MM.1S (cell line): ENCODE data around the gene WDR45B.

Source experiments
- DNase-seq: peaks from one replicate; pipeline ENCODE4 v3.0.0-alpha.2; 2015
- H2AFZ ChIP-seq: fragments of 300-600 bp; sonication (generic); 2 replicates; pipeline ENCODE4 v1.6.0; 2016; ENCODE audit warnings: antibody characterized with exemption, low read length
- H3F3A ChIP-seq: fragments of 300-600 bp; sonication (generic); 2 replicates; pipeline ENCODE4 v1.6.1; 2016; ENCODE audit warnings: mild to moderate bottlenecking, antibody characterized with exemption, low read length, moderate library complexity, mixed read lengths; ENCODE audit not compliant: insufficient read depth
- H3K27ac ChIP-seq: fragments of 300-600 bp; sonication (generic); 2 replicates; pipeline ENCODE4 v1.5.1; 2016; ENCODE audit warnings: mild to moderate bottlenecking, low read length
- H3K27me3 ChIP-seq: fragments of 300-600 bp; sonication (generic); replicated peaks from 2 replicates; pipeline ENCODE4 v1.6.0; 2016; ENCODE audit warnings: low read length; ENCODE audit not compliant: insufficient read depth
- H3K36me3 ChIP-seq: fragments of 300-600 bp; sonication (generic); replicated peaks from 2 replicates; pipeline ENCODE4 v1.6.1; 2016; ENCODE audit warnings: mild to moderate bottlenecking, low read length, mixed read lengths; ENCODE audit not compliant: insufficient read depth
- H3K4me1 ChIP-seq: fragments of 300-600 bp; sonication (generic); 2 replicates; pipeline ENCODE4 v1.6.1; 2016; ENCODE audit warnings: low read length, mixed read lengths
- H3K4me2 ChIP-seq: fragments of 300-600 bp; sonication (generic); 2 replicates; pipeline ENCODE4 v1.6.0; 2016; ENCODE audit warnings: low read depth, low read length
- H3K4me3 ChIP-seq: fragments of 300-600 bp; sonication (generic); 2 replicates; pipeline ENCODE4 v1.5.1; 2016; ENCODE audit warnings: low read length, mixed read lengths
- H3K79me2 ChIP-seq: fragments of 300-600 bp; sonication (generic); 2 replicates; pipeline ENCODE4 v1.6.1; 2016; ENCODE audit warnings: mixed run types, low read length, mixed read lengths
- H3K9ac ChIP-seq: fragments of 300-600 bp; sonication (generic); 2 replicates; pipeline ENCODE4 v1.6.1; 2016; ENCODE audit warnings: low read length, mixed read lengths
- H3K9me2 ChIP-seq: fragments of 300-600 bp; sonication (generic); replicated peaks from 2 replicates; pipeline ENCODE4 v1.6.1; 2016; ENCODE audit warnings: mild to moderate bottlenecking, low read length, mixed read lengths; ENCODE audit not compliant: insufficient read depth
- H3K9me3 ChIP-seq: fragments of 300-600 bp; sonication (generic); replicated peaks from 2 replicates; pipeline ENCODE4 v1.6.1; 2016; ENCODE audit warnings: mild to moderate bottlenecking, low read length, mixed read lengths; ENCODE audit not compliant: insufficient read depth
- H4K20me1 ChIP-seq: fragments of 300-600 bp; sonication (generic); 2 replicates; pipeline ENCODE4 v1.6.1; 2016; ENCODE audit warnings: mild to moderate bottlenecking, low read length, moderate library complexity, mixed read lengths; ENCODE audit not compliant: insufficient read depth
- EZH2 ChIP-seq: fragments of 300-600 bp; sonication (generic); optimal IDR thresholded peaks from 2 replicates; pipeline ENCODE3; 2017; ENCODE audit warnings: low read depth, mild to moderate bottlenecking, antibody characterized with exemption, low read length, mixed read lengths
- EZH2phosphoT487 ChIP-seq: fragments of 300-600 bp; sonication (generic); IDR thresholded peaks from 2 replicates; pipeline ENCODE4 v1.6.1; 2018; ENCODE audit warnings: antibody characterized with exemption, low read length
- TF ChIP-seq, protein P1 (sequence below): fragments of 300-600 bp; sonication (generic); IDR thresholded peaks from 2 replicates; pipeline ENCODE4 v1.5.1; 2016; ENCODE audit warnings: antibody characterized with exemption, low read length, mixed read lengths

WDR45B gene

DNA sequence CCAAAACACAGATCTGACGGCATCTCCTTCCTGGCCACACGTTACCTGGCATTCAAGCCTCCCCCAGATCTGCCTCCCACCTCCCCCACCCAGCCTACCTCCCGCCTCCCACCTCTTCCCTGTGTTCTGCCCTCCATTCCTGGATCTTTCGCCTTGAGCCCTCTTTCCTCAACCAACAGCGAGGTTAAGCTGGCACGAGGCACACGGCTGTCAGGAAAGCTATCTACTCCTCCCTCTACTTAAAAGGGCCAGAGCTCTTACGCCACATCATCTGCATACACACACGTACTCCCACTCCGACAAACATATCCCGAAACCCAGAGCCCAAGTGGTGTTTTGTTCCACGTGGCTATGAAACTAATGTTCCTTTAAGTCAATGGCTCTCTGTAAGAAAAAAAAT, 18.0 kb downstream of the WDR45B start:
- Histone ChIP-seq H2AFZ (no peak overlapping the region), H3K79me2 (peaks cover 49% of the 10 kb centered on the region), H3K27me3 (no peaks in the 10 kb centered on the region), H4K20me1 (0 out of 2 replicates have a peak, but pooled peaks cover 4% of the 10 kb centered on the region), H3K9ac (no peak overlapping the region), H3K4me2 (no peak overlapping the region), H3K9me3 (no peaks in the 10 kb centered on the region), H3K4me1 (no peaks in the 10 kb centered on the region), H3K36me3 (no peaks in the 10 kb centered on the region; the same call in none of the 2 replicates), H3F3A (no peaks in the 10 kb centered on the region), H3K27ac (no peak overlapping the region), H3K9me2 (no peaks in the 10 kb centered on the region), H3K4me3 (no peak overlapping the region)
- DNase-seq: no peak
- TF ChIP-seq EZH2 (no peak), EZH2phosphoT487 (no peak)
- TF ChIP-seq, protein P1, sequence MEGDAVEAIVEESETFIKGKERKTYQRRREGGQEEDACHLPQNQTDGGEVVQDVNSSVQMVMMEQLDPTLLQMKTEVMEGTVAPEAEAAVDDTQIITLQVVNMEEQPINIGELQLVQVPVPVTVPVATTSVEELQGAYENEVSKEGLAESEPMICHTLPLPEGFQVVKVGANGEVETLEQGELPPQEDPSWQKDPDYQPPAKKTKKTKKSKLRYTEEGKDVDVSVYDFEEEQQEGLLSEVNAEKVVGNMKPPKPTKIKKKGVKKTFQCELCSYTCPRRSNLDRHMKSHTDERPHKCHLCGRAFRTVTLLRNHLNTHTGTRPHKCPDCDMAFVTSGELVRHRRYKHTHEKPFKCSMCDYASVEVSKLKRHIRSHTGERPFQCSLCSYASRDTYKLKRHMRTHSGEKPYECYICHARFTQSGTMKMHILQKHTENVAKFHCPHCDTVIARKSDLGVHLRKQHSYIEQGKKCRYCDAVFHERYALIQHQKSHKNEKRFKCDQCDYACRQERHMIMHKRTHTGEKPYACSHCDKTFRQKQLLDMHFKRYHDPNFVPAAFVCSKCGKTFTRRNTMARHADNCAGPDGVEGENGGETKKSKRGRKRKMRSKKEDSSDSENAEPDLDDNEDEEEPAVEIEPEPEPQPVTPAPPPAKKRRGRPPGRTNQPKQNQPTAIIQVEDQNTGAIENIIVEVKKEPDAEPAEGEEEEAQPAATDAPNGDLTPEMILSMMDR: no peak

DNA sequence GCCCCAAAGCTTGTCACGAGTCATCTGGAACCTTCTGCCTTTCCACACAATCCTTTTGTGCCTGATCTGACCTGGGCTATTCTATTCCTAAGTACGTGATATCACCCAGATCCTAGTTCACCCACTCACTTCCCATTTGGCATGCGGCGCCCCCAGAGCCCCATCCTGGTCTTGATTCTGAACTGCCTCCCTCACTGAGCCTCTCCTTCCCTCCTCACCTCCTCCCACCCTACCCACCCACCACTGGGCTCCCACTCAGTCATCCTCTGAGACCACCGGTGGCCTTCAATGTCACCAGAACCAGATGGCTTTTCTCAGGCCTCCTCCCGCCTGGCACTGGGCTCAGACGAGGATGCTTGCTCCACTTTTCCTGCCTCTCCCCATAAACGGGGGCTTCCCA, 18.5 kb downstream of the WDR45B start:
- H3K79me2 ChIP-seq: peaks cover 47% of the 10 kb centered on the region

DNA sequence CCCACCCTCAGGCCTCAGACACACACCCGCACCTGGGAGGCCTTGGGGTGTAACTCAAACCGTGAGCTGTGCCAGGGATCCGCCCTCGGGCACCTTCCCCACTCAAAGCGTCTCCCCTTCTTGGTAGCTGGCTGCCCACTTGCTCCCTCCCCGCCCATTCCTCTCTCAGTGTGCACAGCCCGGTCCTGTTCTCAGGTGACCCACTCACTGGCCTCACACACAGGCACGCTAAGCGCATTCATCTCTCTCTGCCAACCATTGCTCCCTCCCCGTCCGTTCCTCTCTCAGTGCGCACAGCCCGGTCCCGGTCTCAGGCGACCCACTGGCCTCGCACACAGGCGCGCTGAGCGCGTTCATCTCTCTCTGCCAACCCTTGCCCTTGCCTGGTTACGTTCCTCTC, 20.8 kb downstream of the WDR45B start:
- Histone ChIP-seq H2AFZ (no peak overlapping the region), H3K9me2 (no peaks in the 10 kb centered on the region), H3K79me2 (peaks cover 26% of the 10 kb centered on the region), H3K4me1 (no peaks in the 10 kb centered on the region), H4K20me1 (0 out of 2 replicates have a peak, but pooled peaks cover 4% of the 10 kb centered on the region), H3K9ac (no peak overlapping the region), H3K27me3 (no peaks in the 10 kb centered on the region), H3K27ac (no peak overlapping the region), H3K4me3 (no peak overlapping the region), H3F3A (no peaks in the 10 kb centered on the region), H3K36me3 (no peaks in the 10 kb centered on the region; the same call in none of the 2 replicates), H3K9me3 (no peaks in the 10 kb centered on the region), H3K4me2 (no peak overlapping the region)
- DNase-seq: no peak
- TF ChIP-seq EZH2: no peak
- TF ChIP-seq EZH2phosphoT487: no peak
- TF ChIP-seq, protein P1: no peak

More for the DNA sequence above, 18.5 kb downstream of the WDR45B start:
- no peaks in the 10 kb centered on the region for H3K9me3 ChIP-seq
- no peaks in the 10 kb centered on the region for H3K27me3 ChIP-seq
- DNase-seq: no peak
- no peak for TF ChIP-seq EZH2
- TF ChIP-seq, protein P1: no peak
- TF ChIP-seq EZH2phosphoT487: no peak
- no peak overlapping the region for H3K9ac ChIP-seq
- no peak overlapping the region for H3K27ac ChIP-seq
- H3K4me2 ChIP-seq: no peak overlapping the region
- H3K36me3 ChIP-seq: no peaks in the 10 kb centered on the region; the same call in none of the 2 replicates
- no peaks in the 10 kb centered on the region for H3K4me1 ChIP-seq
- no peaks in the 10 kb centered on the region for H3F3A ChIP-seq
- no peak overlapping the region for H2AFZ ChIP-seq
- H3K9me2 ChIP-seq: no peaks in the 10 kb centered on the region
- H4K20me1 ChIP-seq: 0 out of 2 replicates have a peak, but pooled peaks cover 4% of the 10 kb centered on the region
- H3K4me3 ChIP-seq: no peak overlapping the region
